Thyroid gland (tissue), 4 donors: Measurements from ENCODE around the gene EVI5L. TPM values are rescaled to one million over a fixed set of nuclear protein-coding genes. Genes with fewer than 3 reads are reported as not detected.
"Not testable (repeated sequence)": the region's sequence is repeated elsewhere in the genome, so short reads cannot be mapped to it uniquely, and the experiment has no call there.

ENCODE experiments used
- DNase-seq, 2 donors: peaks; one replicate each; pipeline ENCODE4 v3.0.0-alpha.2; 2019
- H3K27ac ChIP-seq, 3 donors: fragments of 200-600 bp; sonication (generic); 1 replicate in 2 of 3; 2 replicates in 1 of 3; pipeline ENCODE4 v1.5.1; 2016 to 2019; ENCODE audit warnings: mild to moderate bottlenecking in 1 of 3, moderate library complexity in 1 of 3
- H3K27me3 ChIP-seq: fragments of 200-600 bp; sonication (generic); one replicate; pipeline ENCODE4 v1.5.1; 2019
- H3K36me3 ChIP-seq, 2 donors: fragments of 200-600 bp; sonication (generic); one replicate each; pipeline ENCODE4 v1.5.1; 2016 to 2019
- H3K4me1 ChIP-seq, 2 donors: fragments of 200-600 bp; sonication (generic); one replicate each; pipeline ENCODE4 v1.5.1; 2017 to 2019
- H3K4me3 ChIP-seq, 3 donors: fragments of 200-600 bp; sonication (generic); replicated peaks in 1 of 3; 1 replicate in 2 of 3; 2 replicates in 1 of 3; pipeline ENCODE4 v1.5.1; 2016; ENCODE audit warnings: mild to moderate bottlenecking in 1 of 3
- H3K9me3 ChIP-seq: fragments of 200-600 bp; sonication (generic); one replicate; pipeline ENCODE4 v1.5.1; 2017
- CTCF ChIP-seq, 6 experiments: fragments of 200-600 bp in 3 of 6; fragments of 450-650 bp in 3 of 6; sonication (generic) in 3 of 6; IDR thresholded peaks; one replicate each; pipeline ENCODE4 v1.5.1; 2016 to 2019; ENCODE audit warnings: antibody characterized with exemption in 6 of 6, mild to moderate bottlenecking in 2 of 6, inconsistent platforms in 1 of 6, moderate library complexity in 1 of 6
- POLR2A ChIP-seq, 2 donors: fragments of 450-650 bp; IDR thresholded peaks; one replicate each; pipeline ENCODE4 v1.6.1; 2017; ENCODE audit warnings: antibody characterized with exemption in 2 of 2, mild to moderate bottlenecking in 2 of 2, moderate library complexity in 1 of 2
- WGBS, 2 donors: methylation state at CpG; one replicate each; pipeline ENCODE4 v1.1.5; 2017; 5-methylcytosine and 5-hydroxymethylcytosine counted together
- intact Hi-C: fragments of 100-400 bp; cut with DNase I; formaldehyde crosslinking; loops from one replicate; pipeline ENCODE4 v1.15.1; 2023
- total RNA-seq, 4 donors: library from RNA; depleted of rRNA; stranded (reverse); fragments of >200 nt; gene quantifications; one replicate each; pipeline ENCODE4 v1.2.3, GENCODE V29; 2016

The EVI5L gene
- total RNA-seq, 4 donors from 2014 or later, result 9.8 to 29.3 (median 21.8) TPM

DNA sequence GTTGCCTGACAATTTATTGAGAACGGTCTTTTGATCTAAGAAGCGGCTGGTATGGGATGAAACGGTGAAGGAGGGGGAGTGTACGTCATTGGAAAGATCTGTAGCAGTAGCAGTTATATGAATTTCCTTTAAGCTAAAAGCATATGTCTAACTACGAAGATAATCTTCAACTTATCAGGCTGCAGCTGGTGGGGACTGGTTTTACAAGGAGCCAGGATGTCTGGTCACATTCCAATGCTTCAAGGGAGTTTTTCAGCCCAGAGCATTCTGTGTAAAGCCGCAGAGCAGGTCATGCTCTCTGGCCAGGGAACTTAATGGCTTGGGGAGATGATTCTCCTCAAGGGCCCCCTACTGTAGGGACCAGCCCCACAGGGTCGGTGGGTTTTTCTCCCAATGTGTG lies 37.7 kb upstream of the EVI5L start:
- Histone ChIP-seq H3K4me1 (peaks cover 0 to 6% of the 10 kb centered on the region in 2 donors), H3K4me3 (no peak overlapping the region), H3K9me3 (no peaks in the 10 kb centered on the region), H3K36me3 (no peaks in the 10 kb centered on the region), H3K27ac (no peak overlapping the region), H3K27me3 (peaks cover 15% of the 10 kb centered on the region)
- 37 to 48% methylated on average over 7 of the region's 7 CpGs for WGBS, 2 donors
- no peak for DNase-seq
- no peak for TF ChIP-seq CTCF (IDR thresholded peaks at IDR 0.05)
- TF ChIP-seq POLR2A (IDR thresholded peaks at IDR 0.05), result no peak
- intact Hi-C loops, result loop anchor here (10.0 kb wide), 1 partner anchor 107 kb away; the partner anchor contains the start of gene TRAPPC5

DNA sequence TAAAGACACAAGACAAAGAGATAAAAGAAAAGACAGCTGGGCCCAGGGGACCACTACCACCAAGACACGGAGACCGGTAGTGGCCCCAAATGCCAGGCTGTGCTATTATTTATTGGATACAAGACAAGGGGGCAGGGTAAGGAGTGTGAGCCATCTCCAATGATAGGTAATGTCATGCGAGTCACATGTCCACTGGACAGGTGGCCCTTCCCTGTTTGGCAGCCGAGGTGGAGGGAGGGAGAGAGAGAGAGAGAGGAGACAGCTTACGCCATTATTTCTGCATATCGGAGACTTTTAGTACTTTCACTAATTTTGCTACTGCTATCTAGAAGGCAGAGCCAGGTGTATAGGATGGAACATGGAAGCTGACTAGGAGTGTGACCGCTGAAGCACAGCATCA lies 37.3 kb upstream of the EVI5L start:
- not testable (repeated sequence) for H3K36me3 ChIP-seq, DNase-seq, H3K4me1 ChIP-seq, H3K9me3 ChIP-seq, H3K4me3 ChIP-seq, H3K27ac ChIP-seq
- intact Hi-C loops, result loop anchor here (10.0 kb wide), 1 partner anchor 108 kb away; the partner anchor contains the start of gene TRAPPC5
- WGBS, 2 donors, result 77 to 84% methylated on average over 7 of the region's 7 CpGs
- H3K27me3 ChIP-seq, result peaks cover 15% of the 10 kb centered on the region

DNA sequence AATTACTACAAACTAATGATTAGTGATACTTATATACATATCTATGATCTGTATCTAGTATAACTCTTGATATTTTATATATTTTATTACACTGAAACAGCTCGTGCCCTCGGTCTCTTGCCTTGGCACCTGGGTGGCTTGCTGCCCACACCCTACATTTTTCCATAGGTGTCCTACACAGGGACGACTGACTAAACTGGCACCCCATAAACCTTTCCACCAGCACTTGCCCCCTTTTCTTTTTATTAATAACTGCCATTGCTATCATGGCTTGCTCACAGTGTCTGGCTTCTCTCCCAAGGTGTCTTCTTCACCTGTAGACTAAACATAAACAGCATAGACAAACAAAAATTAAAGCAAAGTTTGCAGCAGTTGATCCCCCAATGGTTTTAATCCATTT lies 36.5 kb upstream of the EVI5L start:
- no peak for TF ChIP-seq CTCF (IDR thresholded peaks at IDR 0.05)
- H3K27ac ChIP-seq, result no peak overlapping the region
- H3K4me1 ChIP-seq, result peaks cover 0 to 6% of the 10 kb centered on the region in 2 donors
- no peaks in the 10 kb centered on the region for H3K36me3 ChIP-seq
- intact Hi-C loops, result loop anchor here (10.0 kb wide), 1 partner anchor 109 kb away; the partner anchor contains the start of gene TRAPPC5
- 85 to 92% methylated on average over 3 of the region's 3 CpGs for WGBS, 2 donors
- H3K4me3 ChIP-seq, result no peak overlapping the region
- peaks cover 12% of the 10 kb centered on the region for H3K27me3 ChIP-seq
- no peak for DNase-seq
- H3K9me3 ChIP-seq, result no peaks in the 10 kb centered on the region

DNA sequence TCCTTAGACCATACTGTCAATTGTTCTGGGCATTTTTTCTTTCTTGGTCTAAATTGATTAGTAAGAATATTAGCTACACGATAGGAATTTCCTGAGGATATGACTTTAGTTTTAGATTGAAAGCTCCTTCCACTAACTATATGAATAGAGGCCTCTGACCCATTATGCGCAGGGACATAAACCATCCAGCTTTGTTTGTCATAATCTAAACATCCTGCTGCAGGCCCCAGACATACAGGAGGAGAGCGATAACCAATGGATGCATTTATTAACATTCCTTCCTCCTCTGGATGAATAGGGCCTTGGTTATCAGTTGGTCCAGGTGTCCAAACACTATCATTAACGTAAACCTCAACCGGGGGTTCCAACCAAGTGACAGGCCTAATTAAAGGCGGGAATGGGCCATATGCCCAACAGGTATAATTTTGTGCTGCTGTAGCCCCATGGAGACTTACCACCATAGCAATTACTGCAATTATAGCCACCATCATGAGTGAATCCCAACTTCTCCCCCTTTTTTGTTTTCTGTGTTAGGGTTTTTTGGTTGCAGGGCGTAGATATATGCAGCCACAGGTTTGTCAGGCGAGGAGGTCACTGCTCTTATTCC lies 34.4 kb upstream of the EVI5L start:
- Histone ChIP-seq H3K4me3 (no peak overlapping the region), H3K4me1 (no peaks in the 10 kb centered on the region), H3K36me3 (no peaks in the 10 kb centered on the region), H3K27ac (no peak overlapping the region), H3K9me3 (no peaks in the 10 kb centered on the region), H3K27me3 (no peaks in the 10 kb centered on the region)
- 73 to 87% methylated on average over 8 of the region's 8 CpGs for WGBS, 2 donors
- DNase-seq, result no peak
- TF ChIP-seq CTCF (IDR thresholded peaks at IDR 0.05), result no peak
- intact Hi-C loops, result loop anchor here (5.0 to 10.0 kb wide), 2 partner anchors 111 to 228 kb away; partner anchors contain the start of gene TRAPPC5

DNA sequence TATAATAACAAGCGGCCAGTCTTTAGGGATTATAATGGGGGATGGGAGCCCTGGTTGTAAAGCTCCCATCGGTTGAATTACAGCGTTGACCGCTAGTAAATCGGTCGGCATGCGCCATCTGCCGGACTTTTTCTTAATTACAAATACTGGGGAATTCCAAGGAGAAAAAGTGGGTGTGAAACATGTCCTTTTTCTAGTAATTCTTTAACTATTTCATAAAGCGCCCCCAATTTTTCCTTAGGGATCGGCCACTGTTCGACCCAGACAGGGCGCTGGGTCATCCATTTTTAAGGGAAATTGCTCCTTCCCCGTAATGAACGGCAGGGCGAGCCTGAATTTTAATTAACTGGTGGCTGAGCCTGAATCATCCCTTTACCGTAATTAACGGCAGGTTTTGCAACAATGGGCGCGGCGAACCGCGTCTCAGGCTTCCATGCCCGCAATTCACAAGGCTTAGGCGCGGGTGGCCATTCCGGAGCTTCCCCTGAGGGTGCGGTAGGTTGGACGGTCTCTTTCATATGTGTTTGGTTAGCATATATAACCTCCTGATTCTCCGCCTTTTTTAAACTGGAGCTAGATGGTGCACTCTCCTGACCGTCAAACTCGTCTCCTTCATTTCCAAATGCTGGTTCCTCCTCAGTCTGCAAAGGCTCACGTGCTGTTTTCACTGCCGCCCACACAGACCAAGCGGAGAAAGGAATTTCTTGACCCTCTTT lies 30.2 kb upstream of the EVI5L start:
- DNase-seq, result peak; percentile 59 to 64
- no peaks in the 10 kb centered on the region for H3K36me3 ChIP-seq
- no peaks in the 10 kb centered on the region for H3K9me3 ChIP-seq
- no peak overlapping the region for H3K27ac ChIP-seq
- H3K4me1 ChIP-seq, result no peaks in the 10 kb centered on the region
- H3K27me3 ChIP-seq, result no peaks in the 10 kb centered on the region
- H3K4me3 ChIP-seq, result no peak overlapping the region
- 1 to 4% methylated on average over 33 to 34 of the region's 34 CpGs for WGBS, 2 donors
- intact Hi-C loops, result loop anchor here (5.0 to 10.0 kb wide), 3 partner anchors 115 to 445 kb away; partner anchors contain the start of gene TRAPPC5
- peak in 4 of 6 experiments; percentile 44 to 77 (median 54) for TF ChIP-seq CTCF (IDR thresholded peaks at IDR 0.05)
- no peak for TF ChIP-seq POLR2A (IDR thresholded peaks at IDR 0.05)
